Measurements from ENCODE around the gene MBD2.

- TF ChIP-seq CTCF (IDR thresholded peaks at IDR 0.05 in 4 of 5, conservative IDR thresholded peaks at IDR 0.05 in 1 of 5) (no peak), POLR2A (IDR thresholded peaks at IDR 0.05) (no peak)
These were observed 63.2 kb downstream of the MBD2 start for GRCh38 chr18:54161267-54161666.
